ENCODE data around the gene CNTN4.

- TF ChIP-seq EP300 (IDR thresholded peaks at IDR 0.05) (no peak), CTCF (IDR thresholded peaks at IDR 0.05) (no peak), POLR2A (IDR thresholded peaks at IDR 0.05) (no peak), POLR2AphosphoS5 (IDR thresholded peaks at IDR 0.05) (no peak)
These were observed 636.8 kb downstream of the CNTN4 start for GRCh38 chr3:2735392-2735894.

Measured in gastroesophageal sphincter (tissue), 3 donors.